NCI-H2081 (cell line): ENCODE results near the gene KIAA0319L.
"Not testable (repeated sequence)": the region's sequence is repeated elsewhere in the genome, so short reads cannot be mapped to it uniquely, and the experiment has no call there.

Experiments used
- DNase-seq, 2 experiments: peaks; one replicate each; lab custom pipeline; 2025; lab: John Stamatoyannopoulos, UW

KIAA0319L gene

GRCh38 chr1:35488336-35488735 lies 68.9 kb downstream of the KIAA0319L start:
- no peak for DNase-seq

GRCh38 chr1:35486858-35487408 lies 70.3 kb downstream of the KIAA0319L start:
- DNase-seq, result no peak

GRCh38 chr1:35481229-35481628 lies 76.0 kb downstream of the KIAA0319L start:
- no peak for DNase-seq

GRCh38 chr1:35477870-35478269 lies 79.3 kb downstream of the KIAA0319L start:
- no peak for DNase-seq

GRCh38 chr1:35475856-35476674 lies 81.1 kb downstream of the KIAA0319L start:
- DNase-seq, result no peak

GRCh38 chr1:35475356-35475755 lies 81.8 kb downstream of the KIAA0319L start:
- DNase-seq, result no peak

GRCh38 chr1:35473216-35473615 lies 84.0 kb downstream of the KIAA0319L start:
- not testable (repeated sequence) for DNase-seq

GRCh38 chr1:35470977-35471613 lies 86.1 kb downstream of the KIAA0319L start:
- DNase-seq, result peak in 1 of 2 experiments; percentile 28

- DNase-seq, result no peak
Measured at GRCh38 chr1:35466120-35466519, 91.1 kb downstream of the KIAA0319L start.

- not testable (repeated sequence) for DNase-seq
Measured at GRCh38 chr1:35463749-35464148, 93.5 kb downstream of the KIAA0319L start.

- DNase-seq, result no peak
Measured at GRCh38 chr1:35463232-35463631, 94.0 kb downstream of the KIAA0319L start.

- no peak for DNase-seq
Measured at GRCh38 chr1:35461966-35462651, 95.1 kb downstream of the KIAA0319L start.

- no peak for DNase-seq
Measured at GRCh38 chr1:35460796-35461195, 96.4 kb downstream of the KIAA0319L start.

- no peak for DNase-seq
Measured at GRCh38 chr1:35454616-35455015, 102.6 kb downstream of the KIAA0319L start.

GRCh38 chr1:35454176-35454575 lies 103.0 kb downstream of the KIAA0319L start:
- no peak for DNase-seq

- DNase-seq, result peak; percentile 2 to 23
Measured at GRCh38 chr1:35453031-35453430, 104.2 kb downstream of the KIAA0319L start.

GRCh38 chr1:35452106-35452774 lies 105.0 kb downstream of the KIAA0319L start:
- no peak for DNase-seq

- peak; percentile 66 to 68 for DNase-seq
Measured at GRCh38 chr1:35451125-35451528, 106.1 kb downstream of the KIAA0319L start.

GRCh38 chr1:35449334-35450008 lies 107.7 kb downstream of the KIAA0319L start:
- no peak for DNase-seq

- DNase-seq, result no peak
Measured at GRCh38 chr1:35448344-35448801, 108.8 kb downstream of the KIAA0319L start.

GRCh38 chr1:35447278-35447677 lies 109.9 kb downstream of the KIAA0319L start:
- no peak for DNase-seq

- DNase-seq, result no peak
Measured at GRCh38 chr1:35444519-35444774, 112.8 kb downstream of the KIAA0319L start.
